ENCODE results near the gene DYNC1H1. TPM values are rescaled to one million over a fixed set of nuclear protein-coding genes. Genes with fewer than 3 reads are reported as not detected.
A peak's percentile ranks its signal among the peaks of the same experiment; 100 is the strongest.

Gene DYNC1H1
- total RNA-seq, 1 donor from 2014 or later: 662 TPM

GRCh38 chr14:102087762-102088011 is 123.3 kb downstream of the DYNC1H1 start:
- no peak for DNase-seq (ENCODE audit: low spot score)
- TF ChIP-seq CTCF (IDR thresholded peaks at IDR 0.05; ENCODE audit: unreplicated experiment): no peak
- Mint-ChIP-seq H3K36me3 (ENCODE audit: low read depth, unreplicated experiment) (peaks cover 33% of the 10 kb centered on the region), H3K4me3 (ENCODE audit: unreplicated experiment) (peak overlapping the region; percentile 42), H3K9me3 (ENCODE audit: unreplicated experiment) (no peaks in the 10 kb centered on the region), H3K27ac (ENCODE audit: unreplicated experiment) (peak overlapping the region; percentile 92), H3K27me3 (ENCODE audit: unreplicated experiment) (peaks cover 9% of the 10 kb centered on the region), H3K4me1 (ENCODE audit: unreplicated experiment) (peaks cover 48% of the 10 kb centered on the region)

GRCh38 chr14:102088012-102088792 is 123.8 kb downstream of the DYNC1H1 start:
- H3K27ac Mint-ChIP-seq (ENCODE audit: unreplicated experiment): peak overlapping the region; percentile 92

DNA sequence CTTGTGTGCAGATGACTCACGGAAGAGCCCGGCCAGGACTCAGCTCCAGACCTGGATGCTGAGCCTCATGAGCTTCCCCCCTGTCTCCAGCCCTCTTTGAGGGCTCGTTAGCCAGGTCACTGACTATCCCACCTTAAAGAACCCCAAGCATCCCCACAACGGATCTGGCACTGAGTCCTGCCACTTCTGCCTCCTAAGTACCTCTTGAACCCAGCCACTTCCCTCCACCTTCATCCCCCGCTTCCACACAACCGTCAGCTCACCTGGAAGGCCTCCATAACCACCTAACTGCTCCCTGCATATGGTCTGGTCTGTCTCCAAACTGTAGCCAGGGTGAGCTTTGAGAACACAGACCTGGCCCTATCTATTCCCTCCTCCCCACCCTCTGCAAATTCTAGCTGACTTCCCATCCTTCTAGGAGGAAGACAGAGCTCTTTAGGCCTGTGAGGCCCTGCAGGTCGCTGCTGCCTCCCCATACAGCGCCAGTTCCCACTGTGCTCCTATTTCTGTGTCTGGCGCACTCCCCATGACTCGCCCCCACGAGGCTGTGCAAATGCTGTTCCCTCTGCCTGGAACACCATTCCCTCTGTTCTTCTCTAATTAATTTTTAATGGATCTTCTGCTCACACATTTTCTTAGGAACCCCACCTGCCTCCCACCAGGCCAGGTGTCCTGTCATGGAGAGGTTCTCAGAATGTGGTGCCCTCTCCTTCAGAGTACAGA is 125.4 kb downstream of the DYNC1H1 start:
- TF ChIP-seq CTCF (IDR thresholded peaks at IDR 0.05; ENCODE audit: unreplicated experiment): peak; percentile 22
- no peaks in the 10 kb centered on the region for H3K9me3 Mint-ChIP-seq (ENCODE audit: unreplicated experiment)
- H3K4me1 Mint-ChIP-seq (ENCODE audit: unreplicated experiment): peaks cover 35% of the 10 kb centered on the region
- H3K27me3 Mint-ChIP-seq (ENCODE audit: unreplicated experiment): peaks cover 11% of the 10 kb centered on the region
- DNase-seq (ENCODE audit: low spot score): no peak
- peaks cover 15% of the 10 kb centered on the region for H3K36me3 Mint-ChIP-seq (ENCODE audit: low read depth, unreplicated experiment)
- H3K4me3 Mint-ChIP-seq (ENCODE audit: unreplicated experiment): peak overlapping the region; percentile 54
- peak overlapping the region; percentile 84 for H3K27ac Mint-ChIP-seq (ENCODE audit: unreplicated experiment)

More at GRCh38 chr14:102088012-102088792, 123.8 kb downstream of the DYNC1H1 start:
- DNase-seq (ENCODE audit: low spot score): peak; percentile 58
- Mint-ChIP-seq H3K4me3 (ENCODE audit: unreplicated experiment) (peak overlapping the region; percentile 81), H3K9me3 (ENCODE audit: unreplicated experiment) (no peaks in the 10 kb centered on the region), H3K4me1 (ENCODE audit: unreplicated experiment) (peaks cover 43% of the 10 kb centered on the region), H3K27me3 (ENCODE audit: unreplicated experiment) (peaks cover 9% of the 10 kb centered on the region), H3K36me3 (ENCODE audit: low read depth, unreplicated experiment) (peaks cover 29% of the 10 kb centered on the region)
- TF ChIP-seq CTCF (IDR thresholded peaks at IDR 0.05; ENCODE audit: unreplicated experiment): no peak

DNA sequence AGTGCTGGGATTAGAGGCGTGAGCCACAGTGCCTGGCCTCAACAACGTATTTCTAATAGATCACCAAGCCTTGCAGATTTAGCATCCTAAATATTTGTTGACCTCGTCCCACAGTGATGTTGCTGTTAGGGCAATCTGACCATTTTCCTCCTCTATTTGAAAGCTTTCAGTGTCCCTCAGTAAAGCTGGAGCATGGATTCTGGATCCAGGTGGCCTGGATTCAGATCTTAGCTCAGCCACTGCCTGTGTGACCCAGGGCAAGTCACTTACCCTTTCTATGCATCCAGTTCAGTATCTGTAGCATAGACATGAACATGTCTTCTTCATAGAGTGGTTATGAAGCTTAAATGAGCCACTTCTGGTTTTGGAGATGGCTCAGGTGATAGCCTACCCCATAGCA is 126.3 kb downstream of the DYNC1H1 start:
- Mint-ChIP-seq H3K27me3 (ENCODE audit: unreplicated experiment) (peaks cover 9% of the 10 kb centered on the region), H3K27ac (ENCODE audit: unreplicated experiment) (no peak overlapping the region), H3K9me3 (ENCODE audit: unreplicated experiment) (no peaks in the 10 kb centered on the region), H3K4me3 (ENCODE audit: unreplicated experiment) (no peak overlapping the region), H3K36me3 (ENCODE audit: low read depth, unreplicated experiment) (peaks cover 6% of the 10 kb centered on the region), H3K4me1 (ENCODE audit: unreplicated experiment) (peaks cover 27% of the 10 kb centered on the region)
- no peak for TF ChIP-seq CTCF (IDR thresholded peaks at IDR 0.05; ENCODE audit: unreplicated experiment)
- DNase-seq (ENCODE audit: low spot score): no peak

DNA sequence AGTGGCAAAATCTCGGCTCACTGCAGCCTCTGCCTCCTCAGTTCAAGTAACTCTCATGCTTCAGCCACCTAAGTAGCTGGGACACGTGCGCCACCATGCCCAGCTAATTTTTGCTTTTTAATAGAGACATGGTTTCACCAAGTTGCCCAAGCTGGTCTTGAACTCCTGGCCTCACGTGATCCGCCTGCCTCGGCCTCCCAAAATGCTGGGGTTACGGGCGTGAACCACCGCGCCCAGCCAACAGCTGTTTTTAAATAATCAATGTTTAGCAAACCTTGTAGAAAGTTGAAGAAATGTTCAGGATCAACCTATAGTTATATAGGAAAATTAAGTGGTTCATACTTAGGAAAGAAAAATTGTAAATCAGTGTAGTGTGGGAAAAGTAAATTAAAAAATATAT is 128.4 kb downstream of the DYNC1H1 start:
- TF ChIP-seq CTCF (IDR thresholded peaks at IDR 0.05; ENCODE audit: unreplicated experiment): no peak
- Mint-ChIP-seq H3K36me3 (ENCODE audit: low read depth, unreplicated experiment) (no peaks in the 10 kb centered on the region), H3K4me3 (ENCODE audit: unreplicated experiment) (no peak overlapping the region), H3K27me3 (ENCODE audit: unreplicated experiment) (peaks cover 11% of the 10 kb centered on the region), H3K9me3 (ENCODE audit: unreplicated experiment) (no peaks in the 10 kb centered on the region), H3K27ac (ENCODE audit: unreplicated experiment) (no peak overlapping the region), H3K4me1 (ENCODE audit: unreplicated experiment) (peaks cover 30% of the 10 kb centered on the region)
- no peak for DNase-seq (ENCODE audit: low spot score)

Data from endothelial cell (in vitro differentiated cells).